H9 (cell line): Measurements from ENCODE around the gene NEUROD6. TPM values are rescaled to one million over a fixed set of nuclear protein-coding genes. Genes with fewer than 3 reads are reported as not detected.

ENCODE experiments used
- DNase-seq: peaks from one replicate; pipeline ENCODE4 v3.0.0-alpha.2; 2017
- H2AFZ ChIP-seq: one replicate; pipeline ENCODE4 v1.6.1; 2013; ENCODE audit warnings: mild to moderate bottlenecking, low read length, control low read depth, moderate library complexity
- H2AK5ac ChIP-seq: 2 replicates; pipeline ENCODE4 v1.6.1; 2013; ENCODE audit warnings: low read length, control low read depth, mixed read lengths; ENCODE audit not compliant: insufficient read length
- H2BK120ac ChIP-seq: one replicate; pipeline ENCODE4 v1.6.1; 2013; ENCODE audit warnings: low read depth, mild to moderate bottlenecking, low read length, control low read depth, inconsistent platforms; ENCODE audit not compliant: poor library complexity, severe bottlenecking
- H2BK12ac ChIP-seq: 2 replicates; pipeline ENCODE4 v1.6.1; 2013; ENCODE audit warnings: low read length, control low read depth, mixed read lengths, low read depth; ENCODE audit not compliant: insufficient read length
- H2BK15ac ChIP-seq: 2 replicates; pipeline ENCODE4 v1.6.1; 2013; ENCODE audit warnings: low read depth, low read length, control low read depth
- H2BK20ac ChIP-seq: one replicate; pipeline ENCODE4 v1.6.1; 2013; ENCODE audit warnings: low read depth, mild to moderate bottlenecking, low read length, control low read depth, inconsistent platforms; ENCODE audit not compliant: poor library complexity, severe bottlenecking
- H2BK5ac ChIP-seq: 2 replicates; pipeline ENCODE4 v1.6.1; 2013; ENCODE audit warnings: low read length, control low read depth, mixed read lengths; ENCODE audit not compliant: insufficient read length
- H3K14ac ChIP-seq: 2 replicates; pipeline ENCODE4 v1.6.1; 2013; ENCODE audit warnings: low read length, control low read depth; ENCODE audit not compliant: insufficient read depth
- H3K18ac ChIP-seq: 2 replicates; pipeline ENCODE4 v1.6.1; 2013; ENCODE audit warnings: low read depth, mild to moderate bottlenecking, mixed read lengths, low read length, control low read depth; ENCODE audit not compliant: insufficient read length
- H3K23ac ChIP-seq: 2 replicates; pipeline ENCODE4 v1.6.1; 2013; ENCODE audit warnings: low read length, control low read depth, mixed read lengths, low read depth; ENCODE audit not compliant: insufficient read length
- H3K23me2 ChIP-seq: 2 replicates; pipeline ENCODE4 v1.6.1; 2013; ENCODE audit warnings: low read depth, mild to moderate bottlenecking, mixed read lengths, low read length, control low read depth; ENCODE audit not compliant: insufficient read length, poor library complexity, severe bottlenecking
- H3K27ac ChIP-seq: 2 replicates; pipeline ENCODE4 v1.5.1; 2013; ENCODE audit warnings: low read length, control low read depth, mixed read lengths, low read depth; ENCODE audit not compliant: insufficient read length
- H3K27me3 ChIP-seq: 2 replicates; pipeline ENCODE4 v1.6.1; 2013; ENCODE audit warnings: low read length, control low read depth, inconsistent platforms; ENCODE audit not compliant: insufficient read depth
- H3K4ac ChIP-seq: 2 replicates; pipeline ENCODE4 v1.6.1; 2013; ENCODE audit warnings: low read depth, mild to moderate bottlenecking, control low read depth, inconsistent platforms, low read length, moderate library complexity
- H3K4me1 ChIP-seq: 2 replicates; pipeline ENCODE4 v1.6.1; 2013; ENCODE audit warnings: low read length, control low read depth, inconsistent platforms; ENCODE audit not compliant: insufficient read depth
- H3K4me2 ChIP-seq: 2 replicates; pipeline ENCODE4 v1.6.1; 2013; ENCODE audit warnings: low read length, control low read depth, mixed read lengths; ENCODE audit not compliant: insufficient read length, insufficient read depth
- H3K56ac ChIP-seq: 2 replicates; pipeline ENCODE4 v1.6.1; 2013; ENCODE audit warnings: low read depth, mild to moderate bottlenecking, mixed read lengths, low read length, control low read depth; ENCODE audit not compliant: insufficient read length
- H3K79me1 ChIP-seq: 2 replicates; pipeline ENCODE4 v1.6.1; 2013; ENCODE audit warnings: low read depth, mild to moderate bottlenecking, moderate library complexity, low read length, control low read depth, inconsistent platforms; ENCODE audit not compliant: insufficient read depth, poor library complexity, severe bottlenecking
- H3K79me2 ChIP-seq: 2 replicates; pipeline ENCODE4 v1.6.1; 2013; ENCODE audit warnings: low read length, control low read depth, inconsistent platforms; ENCODE audit not compliant: insufficient read depth
- H3K9ac ChIP-seq: 2 replicates; pipeline ENCODE4 v1.6.1; 2013; ENCODE audit warnings: low read length, control low read depth, mixed read lengths; ENCODE audit not compliant: insufficient read length; ENCODE audit errors: extremely low read depth
- H3K9me3 ChIP-seq: one replicate; pipeline ENCODE4 v1.6.1; 2013; ENCODE audit warnings: low read depth, low read length, inconsistent platforms; ENCODE audit not compliant: control insufficient read depth
- H3T11ph ChIP-seq: one replicate; pipeline ENCODE4 v1.6.1; 2013; ENCODE audit warnings: mild to moderate bottlenecking, low read length, control low read depth, inconsistent platforms
- H4K20me1 ChIP-seq: one replicate; pipeline ENCODE4 v1.6.1; 2013; ENCODE audit not compliant: control insufficient read depth, insufficient read length, insufficient read depth
- H4K5ac ChIP-seq: 2 replicates; pipeline ENCODE4 v1.6.1; 2013; ENCODE audit warnings: low read depth, mild to moderate bottlenecking, mixed read lengths, low read length, control low read depth; ENCODE audit not compliant: insufficient read length
- H4K8ac ChIP-seq: replicated peaks from 2 replicates; pipeline ENCODE4 v1.6.1; 2013; ENCODE audit warnings: low read length, control low read depth, mixed read lengths, low read depth; ENCODE audit not compliant: insufficient read length
- H4K91ac ChIP-seq: 2 replicates; pipeline ENCODE4 v1.6.1; 2013; ENCODE audit warnings: low read depth, mild to moderate bottlenecking, moderate library complexity, mixed read lengths, low read length, control low read depth; ENCODE audit not compliant: insufficient read length
- H3K27ac Mint-ChIP-seq, 3 experiments: 2 replicates in 2 of 3; 3 replicates in 1 of 3; pipeline ENCODE4 v1.8.0; 2020 to 2021; ENCODE audit warnings: mixed read lengths in 3 of 3, mild to moderate bottlenecking in 1 of 3, moderate library complexity in 1 of 3
- H3K27me3 Mint-ChIP-seq: 2 replicates; pipeline ENCODE4 v1.8.0; 2021; ENCODE audit warnings: low read depth, mild to moderate bottlenecking, moderate library complexity, mixed read lengths
- H3K36me3 Mint-ChIP-seq, 3 experiments: 2 replicates in 2 of 3; 3 replicates in 1 of 3; pipeline ENCODE4 v1.8.0; 2020 to 2021; ENCODE audit warnings: low read depth in 3 of 3, mixed read lengths in 3 of 3; ENCODE audit not compliant: insufficient read depth in 1 of 3
- H3K4me1 Mint-ChIP-seq, 2 experiments: 2 replicates each; pipeline ENCODE4 v1.8.0; 2020; ENCODE audit warnings: mixed read lengths in 2 of 2
- H3K4me3 Mint-ChIP-seq, 2 experiments: 2 replicates in 1 of 2; 3 replicates in 1 of 2; pipeline ENCODE4 v1.8.0; 2020 to 2021; ENCODE audit warnings: mild to moderate bottlenecking in 2 of 2, mixed read lengths in 2 of 2, moderate library complexity in 1 of 2
- H3K9me3 Mint-ChIP-seq, 2 experiments: 2 replicates in 1 of 2; 3 replicates in 1 of 2; pipeline ENCODE4 v1.8.0; 2020; ENCODE audit warnings: mild to moderate bottlenecking in 2 of 2, mixed read lengths in 2 of 2, moderate library complexity in 1 of 2
- CTCF ChIP-seq: fragments of 200-600 bp; sonication (generic); conservative IDR thresholded peaks from 3 replicates; pipeline ENCODE4 v1.8.0; 2021; ENCODE audit warnings: antibody characterized with exemption, mild to moderate bottlenecking
- WGBS: extraction: QIAGEN DNeasy Blood & Tissue Kit; methylation state at CpG from one replicate; pipeline ENCODE4 v1.1.7; 2013; ENCODE audit warnings: missing lambda C conversion rate, low lambda C conversion rate, mixed read lengths; ENCODE audit not compliant: insufficient read length; ENCODE audit errors: extremely low coverage; 5-methylcytosine and 5-hydroxymethylcytosine counted together
- total RNA-seq: library from RNA; stranded (reverse); gene quantifications from 2 replicates; pipeline ENCODE4 v1.2.1, GENCODE V29; 2021

Gene NEUROD6
- total RNA-seq, 1 experiment from 2014 or later = not detected

GRCh38 chr7:31363496-31363895 is 23.0 kb upstream of the NEUROD6 start:
- no peak overlapping the region for H2BK20ac ChIP-seq
- no peaks in the 10 kb centered on the region for H3K9me3 ChIP-seq
- no peaks in the 10 kb centered on the region for H3K4me1 ChIP-seq
- no peaks in the 10 kb centered on the region for H3K79me2 ChIP-seq
- H4K91ac ChIP-seq = no peak overlapping the region
- H3K79me1 ChIP-seq = no peaks in the 10 kb centered on the region
- H3K36me3 Mint-ChIP-seq = no peaks in the 10 kb centered on the region
- no peak overlapping the region for H3K27ac ChIP-seq
- no peak overlapping the region for H3K4me3 Mint-ChIP-seq
- H3K4me1 Mint-ChIP-seq = peaks cover 0 to 2% of the 10 kb centered on the region in 2 experiments; a peak in 2 of 4 replicates
- no peak overlapping the region for H2AFZ ChIP-seq
- DNase-seq = no peak
- WGBS = no CpG with 5 or more reads among the region's 3 CpGs
- no peak overlapping the region for H2BK12ac ChIP-seq
- no peak overlapping the region for H3K18ac ChIP-seq
- no peaks in the 10 kb centered on the region for H4K20me1 ChIP-seq
- H3K4me2 ChIP-seq = no peak overlapping the region
- no peak overlapping the region for H3K56ac ChIP-seq
- H3K27me3 Mint-ChIP-seq = peaks cover 2% of the 10 kb centered on the region; the same call in 1 of the 2 replicates
- no peak overlapping the region for H2BK15ac ChIP-seq
- no peaks in the 10 kb centered on the region for H3K9me3 Mint-ChIP-seq
- no peak overlapping the region for H3K27ac Mint-ChIP-seq
- H3K14ac ChIP-seq = no peak overlapping the region
- no peak overlapping the region for H4K8ac ChIP-seq
- H3K4ac ChIP-seq = no peak overlapping the region
- H3K9ac ChIP-seq = no peak overlapping the region
- no peak overlapping the region for H2BK120ac ChIP-seq
- no peak overlapping the region for H2BK5ac ChIP-seq
- no peak for TF ChIP-seq CTCF
- no peak overlapping the region for H4K5ac ChIP-seq
- H3K23ac ChIP-seq = no peak overlapping the region
- H3K27me3 ChIP-seq = no peaks in the 10 kb centered on the region
- no peak overlapping the region for H2AK5ac ChIP-seq
- no peak overlapping the region for H3T11ph ChIP-seq
- no peaks in the 10 kb centered on the region for H3K23me2 ChIP-seq
